ENCODE measurements around the gene ETNK1. TPM values are rescaled to one million over a fixed set of nuclear protein-coding genes. Genes with fewer than 3 reads are reported as not detected.

The ETNK1 gene
- polyA plus RNA-seq, 4 donors: 65.3 to 81.1 (median 69.0) TPM

GRCh38 chr12:22631863-22632463 is 7.0 kb downstream of the ETNK1 start:
- no peak for DNase-seq (ENCODE audit: low read depth in 4 of 4, low spot score in 3 of 4)

GRCh38 chr12:22634883-22635282 is 9.9 kb downstream of the ETNK1 start:
- DNase-seq (ENCODE audit: low read depth in 4 of 4, low spot score in 3 of 4): no peak

GRCh38 chr12:22635812-22636211 is 10.8 kb downstream of the ETNK1 start:
- DNase-seq (ENCODE audit: low read depth in 4 of 4, low spot score in 3 of 4): no peak

GRCh38 chr12:22640851-22641250 is 15.9 kb downstream of the ETNK1 start:
- DNase-seq (ENCODE audit: low read depth in 4 of 4, low spot score in 3 of 4): no peak

- no peak for DNase-seq (ENCODE audit: low read depth in 4 of 4, low spot score in 3 of 4)
Observed at GRCh38 chr12:22641353-22642053, 16.5 kb downstream of the ETNK1 start.

GRCh38 chr12:22648668-22649067 is 23.7 kb downstream of the ETNK1 start:
- no peak for DNase-seq (ENCODE audit: low read depth in 4 of 4, low spot score in 3 of 4)

- DNase-seq (ENCODE audit: low read depth in 4 of 4, low spot score in 3 of 4): no peak
Observed at GRCh38 chr12:22653075-22653474, 28.1 kb downstream of the ETNK1 start.

- DNase-seq (ENCODE audit: low read depth in 4 of 4, low spot score in 3 of 4): no peak
Observed at GRCh38 chr12:22653791-22654190, 28.8 kb downstream of the ETNK1 start.

GRCh38 chr12:22656376-22656775 is 31.4 kb downstream of the ETNK1 start:
- DNase-seq (ENCODE audit: low read depth in 4 of 4, low spot score in 3 of 4): no peak

GRCh38 chr12:22656831-22657230 is 31.9 kb downstream of the ETNK1 start:
- no peak for DNase-seq (ENCODE audit: low read depth in 4 of 4, low spot score in 3 of 4)

- no peak for DNase-seq (ENCODE audit: low read depth in 4 of 4, low spot score in 3 of 4)
Observed at GRCh38 chr12:22657538-22657937, 32.6 kb downstream of the ETNK1 start.

GRCh38 chr12:22658214-22658613 is 33.2 kb downstream of the ETNK1 start:
- no peak for DNase-seq (ENCODE audit: low read depth in 4 of 4, low spot score in 3 of 4)

GRCh38 chr12:22662356-22662755 is 37.4 kb downstream of the ETNK1 start:
- no peak for DNase-seq (ENCODE audit: low read depth in 4 of 4, low spot score in 3 of 4)

- no peak for DNase-seq (ENCODE audit: low read depth in 4 of 4, low spot score in 3 of 4)
Observed at GRCh38 chr12:22665476-22665875, 40.5 kb downstream of the ETNK1 start.

GRCh38 chr12:22667122-22667521 is 42.2 kb downstream of the ETNK1 start:
- no peak for DNase-seq (ENCODE audit: low read depth in 4 of 4, low spot score in 3 of 4)

- no peak for DNase-seq (ENCODE audit: low read depth in 4 of 4, low spot score in 3 of 4)
Observed at GRCh38 chr12:22668441-22668840, 43.5 kb downstream of the ETNK1 start.

GRCh38 chr12:22670762-22671161 is 45.8 kb downstream of the ETNK1 start:
- no peak for DNase-seq (ENCODE audit: low read depth in 4 of 4, low spot score in 3 of 4)

- DNase-seq (ENCODE audit: low read depth in 4 of 4, low spot score in 3 of 4): no peak
Observed at GRCh38 chr12:22672951-22673350, 48.0 kb downstream of the ETNK1 start.

- DNase-seq (ENCODE audit: low read depth in 4 of 4, low spot score in 3 of 4): no peak
Observed at GRCh38 chr12:22677781-22678574, 53.0 kb downstream of the ETNK1 start.

GRCh38 chr12:22682663-22683062 is 57.7 kb downstream of the ETNK1 start:
- no peak for DNase-seq (ENCODE audit: low read depth in 4 of 4, low spot score in 3 of 4)

GRCh38 chr12:22683131-22683530 is 58.2 kb downstream of the ETNK1 start:
- DNase-seq (ENCODE audit: low read depth in 4 of 4, low spot score in 3 of 4): no peak

Measured in right renal pelvis (tissue), 4 donors.